HG02678 (cell line): ENCODE results near the gene ZNF22.
A peak's percentile ranks its signal among the peaks of the same experiment; 100 is the strongest.

Source experiments
- ATAC-seq: cut with Tn5 transposase; IDR thresholded peaks from one replicate; pipeline ENCODE4 v1.9.1; 2021; ENCODE audit warnings: mild to moderate bottlenecking, moderate library complexity; ENCODE audit not compliant: unreplicated experiment

ZNF22 gene

DNA sequence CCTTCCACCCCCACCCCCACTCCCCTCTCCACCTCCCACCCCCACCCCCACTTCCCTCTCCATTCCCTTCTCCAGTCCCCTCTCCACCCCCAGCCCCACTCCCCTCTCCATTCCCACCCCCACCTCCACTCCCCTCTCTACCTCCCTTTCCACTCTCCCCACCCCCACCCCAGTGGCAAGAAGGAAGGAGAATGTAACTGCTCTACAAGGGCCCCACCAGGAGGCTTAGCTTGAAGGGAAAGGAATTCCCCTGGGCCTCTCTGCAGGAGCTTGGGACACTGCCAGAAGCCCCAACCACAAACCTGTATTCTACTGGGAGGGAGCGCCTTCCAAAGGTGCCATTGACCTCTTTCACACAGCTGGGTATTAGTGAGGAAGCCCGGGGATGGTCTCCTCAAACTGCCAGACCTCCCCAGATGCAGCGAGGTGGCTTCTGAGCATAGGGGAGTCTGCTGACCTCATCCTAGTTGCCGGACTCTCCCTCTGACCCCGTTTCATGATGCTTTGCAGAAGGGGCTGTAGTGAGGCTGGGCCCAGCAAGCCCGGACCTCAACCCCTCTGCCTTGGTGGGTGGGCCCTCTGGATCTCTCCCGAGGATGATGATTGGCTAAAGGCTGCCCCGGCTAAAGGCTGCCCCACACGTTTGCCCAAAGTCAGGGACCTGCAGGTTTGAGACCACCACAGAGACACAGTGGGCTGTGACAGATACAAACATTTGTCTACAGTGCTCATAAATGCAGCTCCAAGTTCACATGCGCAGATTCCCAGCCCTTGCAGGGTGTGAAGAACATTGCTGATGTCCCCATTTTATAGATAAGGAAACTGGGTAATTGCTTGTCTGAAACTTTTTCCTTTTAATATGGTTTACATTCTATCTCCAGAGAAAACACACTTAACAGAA is 25.0 kb upstream of the ZNF22 start:
- no peak for ATAC-seq

DNA sequence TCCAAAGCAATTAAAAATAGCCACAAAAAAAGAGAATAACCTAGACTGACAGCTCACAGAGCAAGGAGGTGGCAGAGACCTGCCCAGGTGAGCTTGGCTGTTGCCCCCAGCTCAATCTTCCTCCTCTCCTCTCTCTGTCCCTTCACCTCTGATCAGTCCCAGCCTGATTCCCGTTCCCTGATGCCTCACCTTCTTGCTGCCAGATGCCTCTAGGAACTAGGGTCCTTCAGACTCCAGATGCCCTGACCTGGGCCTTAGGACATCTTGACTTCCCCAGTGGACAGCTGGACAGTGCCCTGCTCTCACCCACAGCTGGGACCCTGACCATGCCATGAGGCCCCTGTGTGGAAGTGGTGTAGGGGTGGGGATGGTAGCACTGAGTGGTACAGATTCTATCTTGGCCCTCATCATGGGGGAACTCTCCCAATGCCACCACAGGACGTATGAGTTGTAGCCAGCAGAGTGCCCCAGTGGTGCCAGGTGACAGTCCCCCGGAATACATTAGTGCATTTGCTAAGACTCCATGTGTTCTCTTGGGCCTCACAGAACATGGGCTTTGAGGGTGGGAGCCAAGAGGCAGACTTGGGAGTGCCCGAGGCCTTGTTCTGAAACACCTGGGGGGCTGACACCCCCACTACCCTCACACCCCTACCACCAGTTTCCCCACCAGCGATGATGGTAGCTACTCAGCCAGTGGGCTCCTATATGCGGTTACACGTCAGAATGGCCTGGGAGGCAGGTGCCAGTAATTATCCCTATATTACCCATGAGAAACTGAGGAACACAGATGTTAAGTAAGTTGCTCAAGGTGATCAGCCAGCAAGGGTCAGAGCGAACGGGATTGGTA is 24.1 kb upstream of the ZNF22 start:
- no peak for ATAC-seq

DNA sequence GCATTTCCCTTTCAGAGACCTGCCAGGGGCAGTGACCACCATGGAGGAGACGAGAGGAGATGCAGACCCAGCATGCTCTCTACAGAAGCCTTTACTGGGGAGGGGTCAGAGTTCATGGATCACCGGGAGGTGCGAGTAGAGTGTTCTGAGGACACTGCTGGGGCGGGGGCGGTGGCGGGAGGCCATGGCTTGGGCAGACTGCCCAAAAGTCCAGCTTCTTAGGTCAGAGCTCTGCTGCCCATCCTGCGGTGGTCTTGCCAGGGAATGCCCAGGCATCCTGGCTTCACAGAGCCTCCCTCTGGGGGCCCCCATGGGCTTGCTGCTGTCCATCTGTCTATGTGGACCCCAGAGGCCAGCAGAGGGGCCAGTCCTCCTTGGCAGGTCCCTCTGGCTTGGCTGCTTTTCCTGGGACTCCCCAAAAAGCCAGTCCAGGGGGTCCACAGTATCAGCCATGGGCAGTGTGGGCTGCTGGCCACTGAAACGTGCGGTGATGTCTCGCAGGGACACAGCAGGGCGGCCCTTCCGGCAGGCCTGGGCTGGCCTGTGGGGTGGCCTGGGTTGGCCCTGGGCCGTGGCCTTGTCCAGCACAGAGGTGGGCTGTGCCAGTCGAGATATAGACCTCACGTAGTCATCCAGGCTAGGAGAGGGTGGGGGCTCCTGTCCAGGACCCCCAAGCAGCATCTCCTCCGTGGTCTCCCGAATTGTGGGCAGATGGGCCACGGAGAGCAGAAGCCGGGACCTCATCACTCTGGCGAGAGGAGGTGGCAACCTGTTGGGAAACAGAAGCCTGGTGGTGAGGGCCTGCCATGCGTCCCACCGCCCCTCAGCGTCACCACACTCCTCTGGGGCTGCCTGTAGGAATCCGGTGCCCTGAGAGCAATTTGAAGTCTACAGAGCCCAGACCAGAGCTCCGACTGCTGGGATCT is 23.2 kb upstream of the ZNF22 start:
- no peak for ATAC-seq

DNA sequence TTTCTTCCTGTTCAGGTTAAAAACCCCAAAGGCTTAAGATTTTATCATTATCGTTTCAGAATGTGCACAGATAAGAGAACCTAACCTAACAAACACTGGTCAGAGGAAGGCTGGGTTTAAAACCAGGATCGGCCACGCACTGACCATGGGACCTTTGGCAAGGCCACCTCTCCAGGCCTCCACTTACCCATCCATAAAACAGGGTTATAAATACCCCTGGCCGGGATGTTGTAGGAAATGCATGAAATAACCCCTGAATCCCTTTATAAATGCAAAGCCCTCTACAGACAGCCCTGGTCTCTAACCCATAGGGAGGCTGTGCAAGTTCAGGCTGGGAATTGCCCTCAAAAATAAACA is 22.5 kb upstream of the ZNF22 start:
- no peak for ATAC-seq

DNA sequence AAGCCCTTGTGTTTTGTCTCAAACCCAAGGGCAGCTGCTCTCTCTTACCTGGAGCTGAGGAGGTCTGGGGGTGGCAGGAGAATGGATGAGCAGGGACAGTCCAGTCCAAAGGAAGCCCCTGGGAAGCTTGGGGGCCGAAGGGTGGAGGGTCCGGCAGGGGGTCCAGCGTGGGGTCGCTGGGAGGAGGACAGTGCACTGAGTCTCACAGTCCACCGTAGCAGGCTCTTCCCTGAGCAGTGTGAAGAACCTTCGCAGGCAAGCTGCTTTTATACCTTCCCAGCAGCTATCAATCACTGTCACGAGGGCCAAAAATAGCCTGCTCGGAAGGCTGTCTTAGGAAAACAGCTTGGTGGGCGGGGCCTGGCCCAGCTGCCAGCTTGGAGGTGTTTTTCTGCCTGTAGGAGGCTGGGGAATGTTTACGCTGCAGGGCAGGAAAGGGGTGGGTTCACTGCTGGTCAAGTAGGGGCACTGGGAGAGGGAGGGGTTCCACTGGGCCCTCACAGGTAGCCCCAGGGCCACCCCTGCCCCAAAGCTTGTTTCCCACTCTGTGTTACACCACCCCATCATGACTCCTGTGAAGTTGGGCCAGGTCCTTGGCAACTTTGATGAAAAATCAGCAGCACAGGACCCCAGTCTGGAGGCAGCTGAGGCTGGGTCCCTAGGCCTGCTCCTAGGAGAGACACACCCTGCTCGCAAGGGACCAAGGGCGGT is 22.0 kb upstream of the ZNF22 start, which contains the start of gene DEPP1:
TSS of gene DEPP1 (minus strand) at position 240 of the 711 bp plus-strand sequence. CDS start 779 bp downstream, outside the sequence.
- ATAC-seq: no peak

DNA sequence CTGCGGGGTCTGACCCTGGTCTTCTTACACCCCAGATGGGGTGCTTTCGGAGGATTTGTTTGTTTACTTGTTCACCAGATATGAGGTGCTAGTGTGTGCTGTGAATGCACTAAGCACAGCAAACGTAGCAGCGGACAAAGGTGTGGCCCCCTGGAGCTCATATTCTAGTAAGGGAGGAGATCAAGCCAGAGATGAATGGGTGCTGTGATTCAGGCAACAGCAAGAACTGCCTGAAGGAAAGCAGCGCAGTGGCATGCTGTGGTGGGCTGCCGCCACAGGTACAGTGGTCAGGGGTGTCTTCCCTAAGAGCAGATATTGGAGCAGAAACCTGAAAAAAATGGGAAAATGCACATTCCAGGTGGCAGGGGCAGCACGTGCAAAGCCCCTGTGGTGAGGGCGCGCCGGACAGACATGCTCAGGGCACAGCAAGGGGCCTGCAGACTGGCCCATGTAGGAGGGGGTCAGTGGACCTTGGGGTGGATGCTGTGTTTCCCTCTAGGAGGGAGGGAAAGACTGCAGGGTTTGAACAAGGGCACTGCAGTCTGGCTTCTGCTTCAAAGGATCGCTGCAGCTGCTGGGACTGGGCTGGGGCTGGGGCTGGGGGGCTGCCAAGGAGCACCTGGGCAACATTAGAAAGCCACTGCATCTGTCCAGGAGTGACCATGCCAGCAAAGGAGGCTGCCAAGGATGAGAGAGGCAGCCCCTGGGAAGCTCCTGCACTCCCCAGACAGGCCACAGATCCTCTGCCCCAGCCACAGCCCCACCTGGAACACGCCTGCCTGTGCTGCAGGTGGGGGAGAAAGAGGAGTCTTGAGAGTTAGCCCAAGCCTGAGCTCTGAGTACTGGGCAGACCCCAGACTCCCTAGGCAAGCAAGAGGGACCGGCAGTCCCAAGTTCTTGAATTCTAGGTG is 21.2 kb upstream of the ZNF22 start:
- no peak for ATAC-seq

DNA sequence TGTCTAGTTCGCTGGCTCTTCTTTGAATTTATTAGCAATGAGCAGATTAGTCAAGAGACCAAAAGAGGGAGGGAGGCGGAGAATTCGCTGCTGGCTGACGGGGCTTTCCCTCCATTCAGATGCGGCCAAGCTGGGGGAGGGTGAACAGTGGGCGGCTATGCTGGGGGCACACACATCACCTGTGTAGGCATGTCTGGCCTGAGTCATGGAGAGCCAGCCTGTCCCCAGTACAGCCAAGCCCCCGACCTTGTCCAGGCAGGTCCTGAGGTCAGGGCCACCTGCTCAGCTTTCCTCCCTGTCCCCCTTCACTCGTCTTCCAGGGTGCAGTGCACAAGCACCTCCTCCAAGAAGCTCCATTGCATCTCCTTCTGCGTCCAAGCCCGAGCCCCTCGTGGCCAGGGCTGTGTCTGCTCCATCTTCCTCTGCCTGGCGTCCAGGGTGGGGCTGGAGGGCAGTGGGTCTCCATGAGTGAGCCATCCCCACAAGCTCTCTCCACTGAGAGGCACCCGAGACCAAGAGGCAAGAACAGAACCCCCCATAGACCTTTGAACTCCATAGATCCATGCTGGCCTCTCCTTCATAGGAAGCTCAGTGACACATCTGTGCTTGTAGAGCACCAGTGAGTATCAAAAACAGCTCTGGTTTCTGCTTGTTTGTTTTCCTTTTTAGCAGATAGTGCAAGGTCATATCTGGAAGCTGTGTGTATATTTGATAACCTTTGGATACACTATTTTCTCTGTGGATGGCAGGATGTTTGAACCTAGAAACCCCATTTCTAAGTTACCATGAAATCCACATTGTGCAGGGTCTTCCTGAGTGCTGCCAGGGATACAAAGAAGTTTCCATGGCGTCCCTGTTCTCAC is 20.2 kb upstream of the ZNF22 start:
- ATAC-seq: no peak

DNA sequence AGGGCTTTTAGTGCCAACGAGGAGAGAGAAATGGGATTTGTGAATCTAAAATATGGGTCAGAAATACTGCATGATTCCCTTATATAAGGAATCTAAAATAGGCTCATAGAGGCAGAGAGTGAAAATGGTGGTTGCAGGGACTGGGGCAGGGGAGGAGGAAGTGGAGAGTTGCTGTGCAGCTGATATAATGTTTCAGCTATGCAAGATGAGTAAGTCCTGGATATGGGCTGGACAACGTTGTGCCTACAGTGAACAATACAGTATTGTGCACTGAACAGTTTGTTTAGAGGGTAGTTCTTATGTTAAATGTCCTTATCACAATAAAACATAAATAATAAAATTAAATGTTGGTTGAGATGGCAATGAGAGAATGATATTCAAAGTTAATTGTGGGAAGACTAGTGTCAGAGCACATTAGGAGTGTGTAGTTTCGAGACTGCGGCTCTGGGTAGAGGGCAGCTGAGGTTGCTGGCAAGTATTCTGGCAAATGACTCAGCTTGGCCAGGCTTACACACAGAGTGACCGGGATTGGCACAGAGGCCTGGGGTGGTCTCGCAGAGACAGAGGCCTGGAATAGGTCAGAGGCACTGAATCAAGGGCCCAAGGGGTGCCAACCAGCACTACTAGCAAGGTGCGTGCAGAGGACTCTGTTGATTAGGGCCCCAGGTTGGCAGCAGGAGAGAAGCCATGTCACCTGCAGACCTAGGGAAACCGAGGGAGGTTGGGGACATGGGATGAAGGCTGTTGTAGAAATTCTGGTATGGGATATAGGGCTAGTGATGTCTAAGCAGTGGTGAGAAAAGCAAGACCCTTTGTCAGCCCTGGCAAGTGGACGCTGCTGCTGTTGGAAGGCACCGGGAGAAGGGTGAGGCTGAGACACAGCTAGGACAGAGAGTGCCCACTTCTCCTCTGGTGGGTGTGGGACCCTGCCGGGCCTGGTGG is 19.3 kb upstream of the ZNF22 start:
- peak; percentile 54 for ATAC-seq

- ATAC-seq: peak; percentile 30
These were observed 18.6 kb upstream of the ZNF22 start for GRCh38 chr10:44982114-44982460.

- no peak for ATAC-seq
These were observed 18.2 kb upstream of the ZNF22 start for GRCh38 chr10:44982496-44982895.

DNA sequence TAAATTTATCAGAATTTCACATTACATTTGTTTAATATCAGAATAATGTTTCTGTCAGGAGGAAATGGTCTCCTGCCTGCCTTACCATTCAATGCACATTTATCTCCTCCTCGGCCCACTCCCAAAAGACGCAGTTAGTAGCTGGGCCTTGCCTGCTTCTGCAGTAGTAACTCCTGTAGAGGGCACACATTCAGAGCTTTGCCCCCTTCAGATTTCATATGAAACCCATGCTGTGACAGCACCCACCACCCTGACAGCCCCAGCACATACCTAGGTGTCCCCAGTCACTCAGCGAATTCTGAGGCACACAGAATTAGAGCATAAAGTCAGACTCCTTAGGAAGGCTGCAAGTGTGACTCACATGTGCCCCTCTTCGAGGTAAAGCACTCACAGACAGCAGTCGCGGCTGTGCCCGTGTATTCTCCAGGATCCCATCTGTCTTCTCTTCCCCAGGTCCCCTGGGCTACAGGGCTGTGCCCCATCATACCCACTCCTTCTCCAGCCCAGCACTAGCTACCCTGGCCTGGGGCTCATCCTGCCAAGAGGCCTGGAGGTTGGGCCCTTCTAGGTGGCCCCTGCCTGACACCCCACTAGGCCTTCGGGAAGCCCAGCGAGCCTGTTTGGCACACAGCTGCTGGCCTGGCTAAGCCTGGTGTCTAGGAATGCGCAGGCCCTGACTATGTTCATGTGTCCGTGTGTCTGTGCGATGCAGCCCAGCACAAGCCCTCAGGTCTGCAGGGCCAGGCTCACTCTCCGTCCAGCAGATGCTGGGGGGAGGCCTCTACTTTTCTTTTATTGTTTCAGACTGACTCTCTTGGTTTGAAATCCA is 17.4 kb upstream of the ZNF22 start:
- ATAC-seq: no peak

DNA sequence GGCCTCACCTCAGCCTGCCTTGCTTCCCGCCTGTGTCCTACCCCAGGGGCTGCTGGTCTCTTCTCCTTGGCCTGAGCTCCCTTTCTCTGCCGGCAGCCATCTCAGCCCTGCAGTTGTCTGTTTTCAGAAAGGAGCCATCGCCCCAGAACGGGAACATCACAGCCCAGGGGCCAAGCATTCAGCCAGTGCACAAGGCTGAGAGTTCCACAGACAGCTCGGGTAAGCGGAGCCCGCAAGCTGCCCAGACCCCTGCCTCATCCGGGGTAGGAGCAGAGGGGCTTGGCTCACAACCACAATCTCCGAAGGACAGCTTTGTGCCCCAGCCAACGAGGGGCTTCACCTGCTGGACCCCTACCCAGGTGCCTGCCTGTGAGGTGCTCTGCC is 16.8 kb upstream of the ZNF22 start:
- ATAC-seq: no peak

DNA sequence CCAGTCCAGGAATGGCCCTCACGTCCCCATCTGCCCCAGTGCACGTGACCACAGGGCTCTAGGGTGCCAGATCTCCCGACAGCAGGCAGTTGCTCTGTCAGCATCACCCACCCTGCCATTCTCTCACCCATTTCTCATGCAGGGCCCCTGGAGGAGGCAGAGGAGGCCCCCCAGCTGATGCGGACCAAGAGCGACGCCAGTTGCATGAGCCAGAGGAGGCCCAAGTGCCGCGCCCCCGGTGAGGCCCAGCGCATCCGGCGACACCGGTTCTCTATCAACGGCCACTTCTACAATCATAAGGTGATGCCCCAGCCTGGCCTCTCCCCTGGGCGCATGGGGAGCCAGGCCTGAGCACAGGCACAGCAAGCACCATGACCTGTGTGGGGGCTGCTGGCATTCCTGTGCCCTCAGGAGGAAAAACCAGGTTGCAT is 16.0 kb upstream of the ZNF22 start:
- ATAC-seq: no peak

- ATAC-seq: no peak
These were observed 15.5 kb upstream of the ZNF22 start for GRCh38 chr10:44985175-44985681.

GRCh38 chr10:44986179-44986578 is 14.5 kb upstream of the ZNF22 start:
- no peak for ATAC-seq

- no peak for ATAC-seq
These were observed 14.1 kb upstream of the ZNF22 start for GRCh38 chr10:44986670-44987069.
